ENCODE results near the gene HLA-DOA. TPM values are rescaled to one million over a fixed set of nuclear protein-coding genes. Genes with fewer than 3 reads are reported as not detected.

Gene HLA-DOA
- total and polyA plus RNA-seq, 2 of the 8 experiments (the other 6 are each of a cell fraction or from before 2014, with no cell fraction given) = 23.7 to 89.0 TPM

- Histone ChIP-seq H3K79me1 (ENCODE audit: low read depth, low read length) (no peaks in the 10 kb centered on the region; the same call in 1 of the 2 replicates), H2BK120ac (replicated peaks; ENCODE audit: low read depth, low read length) (no peak overlapping the region), H4K20me1 (replicated peaks in 1 of 2; ENCODE audit: control insufficient read depth in 1 of 2, insufficient read depth in 2 of 2, low read length in 2 of 2) (peaks cover 0 to 6% of the 10 kb centered on the region in 2 experiments), H4K8ac (ENCODE audit: extremely low read depth, insufficient read depth, low read length) (no peak overlapping the region), H2BK12ac (ENCODE audit: low read depth, low read length) (no peak overlapping the region), H2BK20ac (ENCODE audit: low read length) (no peak overlapping the region), H2BK15ac (ENCODE audit: low read length) (no peak overlapping the region), H3K27me3 (replicated peaks in 1 of 4; ENCODE audit: control insufficient read depth in 3 of 4, extremely low read depth in 1 of 4, insufficient read depth in 3 of 4, low read length in 3 of 4) (no peaks in the 10 kb centered on the region), H2BK5ac (ENCODE audit: low read depth, low read length) (no peak overlapping the region), H3K4ac (replicated peaks; ENCODE audit: insufficient read length, low read depth, low read length) (no peak overlapping the region), H3K79me2 (ENCODE audit: control insufficient read depth in 1 of 2, insufficient read depth in 2 of 2, low read length in 2 of 2) (peaks cover 4 to 70% of the 10 kb centered on the region in 2 experiments), H3K4me2 (ENCODE audit: insufficient read depth in 1 of 2, low read depth in 2 of 2, low read length in 2 of 2) (no peak overlapping the region), H3K36me3 (ENCODE audit: control insufficient read depth in 2 of 4, insufficient read depth in 4 of 4, low read length in 3 of 4) (no peaks in the 10 kb centered on the region), H3K4me1 (replicated peaks in 1 of 4; ENCODE audit: control insufficient read depth in 3 of 4, insufficient read depth in 4 of 4, low read length in 3 of 4) (peaks cover 0 to 5% (median under 1%) of the 10 kb centered on the region in 4 experiments; a peak in 3 of 7 replicates), H3K27ac (ENCODE audit: low read depth, low read length) (no peak overlapping the region), H2AFZ (ENCODE audit: low read length) (no peak overlapping the region), H3K56ac (replicated peaks; ENCODE audit: insufficient read length, low read depth, low read length) (no peak overlapping the region), H3K4me3 (ENCODE audit: extremely low read depth in 1 of 4, insufficient read depth in 2 of 4, low read depth in 3 of 4, low read length in 4 of 4) (no peak overlapping the region), H3K23me2 (ENCODE audit: low read depth, low read length) (peaks cover 3% of the 10 kb centered on the region), H4K91ac (replicated peaks; ENCODE audit: insufficient read length, low read length) (no peak overlapping the region), H4K5ac (ENCODE audit: insufficient read length, low read depth, low read length) (no peak overlapping the region), H2AK5ac (ENCODE audit: low read depth, low read length) (no peak overlapping the region), H3K23ac (ENCODE audit: insufficient read length) (no peak overlapping the region), H3K9me3 (ENCODE audit: insufficient read depth in 2 of 2, low read depth in 1 of 2, low read length in 1 of 2) (no peaks in the 10 kb centered on the region; a peak in 1 of 4 replicates), H3K14ac (ENCODE audit: insufficient read length) (no peak overlapping the region), H3K18ac (ENCODE audit: extremely low read depth, low read length) (no peak overlapping the region), H3K9ac (replicated peaks in 1 of 4; ENCODE audit: extremely low read depth in 1 of 4, low read depth in 3 of 4, low read length in 3 of 4) (no peak overlapping the region)
- no peak for TF ChIP-seq SUZ12 (IDR thresholded peaks at IDR 0.05; ENCODE audit: low read length)
- TF ChIP-seq RXRA (IDR thresholded peaks at IDR 0.05; ENCODE audit: insufficient read depth, low read depth, low read length) = no peak
- no peak for TF ChIP-seq MAFK (IDR thresholded peaks at IDR 0.05; ENCODE audit: low read depth, low read length)
- POLR2A ChIA-PET (ENCODE audit: partially characterized antibody) = interaction anchor here (2.8 to 33.3 kb wide), 2 partner anchors 10 to 16 kb away, joined by 14 to 1158 read pairs; partner anchors contain the start of genes BRD2 and HLA-DMA
- FAIRE-seq (no peak), DNase-seq (ENCODE audit: low read depth in 1 of 2, low spot score in 2 of 2) (no peak)
- CTCF ChIA-PET (ENCODE audit: partially characterized antibody) = interaction anchor here (1.2 to 14.6 kb wide), 4 partner anchors 9 to 19 kb away, joined by 3 to 168 read pairs (median 57); partner anchors contain the start of gene HLA-DMA
- WGBS, 2 experiments (ENCODE audit: extremely low coverage in 1 of 2, insufficient coverage in 1 of 2, insufficient read length in 1 of 2, insufficient replicate concordance in 2 of 2, low coverage in 1 of 2, low lambda C conversion rate in 2 of 2, missing lambda C conversion rate in 1 of 2) = 79% methylated on average over 1 of the region's 1 CpG; no CpG with 5 or more reads in 1 of the 2 experiments
Measured at GRCh38 chr6:32963866-32964265, 45.5 kb downstream of the HLA-DOA start.

All from H1 (cell line).